ENCODE results near the gene KMT5C.

The KMT5C gene

GRCh38 chr19:55366790-55367189 lies 27.1 kb downstream of the KMT5C start:
- no peak for DNase-seq (ENCODE audit: low read depth in 2 of 2)

GRCh38 chr19:55368106-55368505 lies 28.4 kb downstream of the KMT5C start:
- DNase-seq (ENCODE audit: low read depth in 2 of 2): no peak

GRCh38 chr19:55368701-55369563 lies 29.3 kb downstream of the KMT5C start:
- DNase-seq (ENCODE audit: low read depth in 2 of 2): no peak

- peak; percentile 55 to 57 for DNase-seq (ENCODE audit: low read depth in 2 of 2)
These were observed 30.1 kb downstream of the KMT5C start for GRCh38 chr19:55369653-55370304.

DNA sequence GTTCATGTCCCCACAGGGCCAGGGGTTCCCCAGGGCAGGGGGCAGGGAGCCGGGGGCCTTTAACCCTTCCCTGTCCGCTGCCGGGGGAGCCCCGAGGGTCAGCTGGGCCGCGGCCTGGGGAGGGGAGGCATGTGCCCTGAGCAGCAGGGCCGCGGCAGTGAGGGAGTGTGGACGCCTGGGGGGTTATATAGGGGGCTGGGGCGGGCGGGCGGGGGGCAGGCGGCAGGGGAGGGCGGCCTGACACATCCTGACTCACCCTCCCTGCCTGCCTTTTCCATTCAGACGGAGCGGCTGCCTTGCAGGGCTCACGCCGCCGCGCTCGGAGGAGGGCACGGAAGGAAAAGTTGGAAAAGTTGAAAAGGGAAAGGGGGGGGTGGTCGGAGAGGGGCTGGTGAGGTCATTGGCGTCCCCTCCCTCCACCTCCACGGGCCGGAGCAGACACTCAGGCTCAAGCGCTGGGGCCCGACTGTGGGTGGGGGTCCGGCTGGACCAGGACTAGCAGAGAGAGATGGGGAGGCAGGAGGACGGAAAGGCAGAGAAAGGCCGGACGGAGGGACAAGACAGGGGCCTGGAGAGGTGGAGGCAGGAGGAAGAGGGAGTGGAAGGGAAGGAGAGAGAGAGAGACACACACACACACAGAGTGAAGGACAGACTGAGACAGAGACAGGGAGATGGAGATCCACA lies 30.8 kb downstream of the KMT5C start, which contains the start of gene IL11:
IL11 (minus strand) TSS at position 159 of the 684 bp plus-strand sequence; CDS start at position 6, 153 bp downstream.
- no peak for DNase-seq (ENCODE audit: low read depth in 2 of 2)

DNA sequence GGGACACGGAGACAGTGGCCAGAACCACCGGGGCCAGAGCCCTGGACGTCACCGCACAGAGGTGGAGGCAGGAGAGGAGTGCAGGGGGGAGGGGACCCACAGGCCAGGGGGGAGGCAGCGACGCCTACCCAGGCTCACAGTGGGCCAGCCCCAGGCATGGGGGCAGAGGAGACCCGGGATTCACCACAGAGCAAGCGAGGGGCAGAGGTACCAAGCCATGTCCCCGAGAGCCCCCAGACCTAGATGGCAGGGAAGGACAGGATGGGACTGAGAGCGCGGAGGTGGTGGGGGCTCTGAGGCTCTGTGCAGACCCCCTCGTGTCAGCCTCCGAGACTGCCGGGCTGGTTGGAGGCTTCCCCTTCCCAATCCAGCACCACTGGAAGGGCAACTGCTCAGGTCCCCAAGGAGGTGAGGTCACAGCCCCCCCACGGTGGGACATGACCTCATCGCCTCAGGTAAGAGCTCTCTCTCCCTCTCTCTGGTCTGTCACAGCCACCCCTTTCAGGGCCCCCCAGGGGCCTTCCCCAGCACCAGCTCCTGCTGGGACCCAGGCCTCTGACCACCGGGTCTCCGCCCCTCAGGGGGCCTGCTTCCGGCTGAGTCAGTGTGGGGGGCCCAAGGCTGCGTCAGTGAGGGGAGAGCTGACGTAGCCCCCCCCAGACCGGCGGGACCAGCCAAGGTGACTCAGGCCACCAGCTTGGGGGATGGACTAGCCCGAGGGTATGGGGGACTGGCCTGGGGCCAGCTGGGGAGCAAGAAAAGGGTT lies 32.8 kb downstream of the KMT5C start:
- no peak for DNase-seq (ENCODE audit: low read depth in 2 of 2)

GRCh38 chr19:55373306-55373992 lies 33.8 kb downstream of the KMT5C start:
- no peak for DNase-seq (ENCODE audit: low read depth in 2 of 2)

GRCh38 chr19:55373993-55374757 lies 34.5 kb downstream of the KMT5C start:
- no peak for DNase-seq (ENCODE audit: low read depth in 2 of 2)

GRCh38 chr19:55376241-55376933 lies 36.7 kb downstream of the KMT5C start, which contains the start of gene TMEM190:
Gene TMEM190 (plus strand): TSS chr19:55376826. CDS start chr19:55376854, 28 bp downstream.
- DNase-seq (ENCODE audit: low read depth in 2 of 2): no peak

- no peak for DNase-seq (ENCODE audit: low read depth in 2 of 2)
These were observed 37.9 kb downstream of the KMT5C start for GRCh38 chr19:55377356-55378131.

DNA sequence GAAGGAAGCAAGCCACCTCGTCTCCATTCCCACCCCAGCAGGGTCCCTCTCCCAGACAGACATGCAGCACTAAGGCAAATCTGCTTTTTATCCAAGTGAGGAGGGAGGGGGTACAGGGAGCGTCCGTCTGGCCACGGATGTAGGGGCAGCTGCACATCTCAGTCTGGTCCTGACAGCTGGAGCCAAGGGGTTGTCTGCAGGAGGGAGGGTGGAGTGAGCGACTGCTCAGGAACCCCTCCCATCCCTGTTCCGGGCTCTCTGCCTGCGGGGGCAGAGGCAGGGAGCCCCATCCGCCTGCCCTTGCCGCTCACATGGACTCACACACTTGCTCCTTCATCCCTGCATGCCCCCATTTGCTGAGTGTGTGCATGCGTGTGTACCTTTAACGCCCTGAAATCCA lies 39.5 kb downstream of the KMT5C start:
- DNase-seq (ENCODE audit: low read depth in 2 of 2): no peak

DNA sequence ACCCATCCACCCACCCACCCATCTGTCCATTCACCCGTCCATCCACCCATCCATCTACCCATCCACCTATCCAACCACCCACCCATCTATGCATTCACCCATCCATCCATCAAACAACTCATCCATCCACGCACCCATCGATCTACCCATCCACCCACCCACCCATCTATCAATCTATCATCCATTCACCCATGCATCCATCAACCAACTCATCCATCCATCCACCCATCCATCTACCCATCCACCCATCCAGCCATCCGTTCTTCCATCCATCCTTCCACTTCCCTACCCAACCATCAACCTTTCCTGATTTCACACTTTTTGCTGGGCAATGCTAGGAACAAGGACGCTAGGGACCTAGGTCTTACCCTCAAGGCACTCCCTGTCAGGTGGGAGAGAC lies 42.3 kb downstream of the KMT5C start:
- DNase-seq (ENCODE audit: low read depth in 2 of 2): no peak

GRCh38 chr19:55382522-55383054 lies 42.9 kb downstream of the KMT5C start:
- DNase-seq (ENCODE audit: low read depth in 2 of 2): no peak

- no peak for DNase-seq (ENCODE audit: low read depth in 2 of 2)
These were observed 43.8 kb downstream of the KMT5C start for GRCh38 chr19:55383279-55384130.

DNA sequence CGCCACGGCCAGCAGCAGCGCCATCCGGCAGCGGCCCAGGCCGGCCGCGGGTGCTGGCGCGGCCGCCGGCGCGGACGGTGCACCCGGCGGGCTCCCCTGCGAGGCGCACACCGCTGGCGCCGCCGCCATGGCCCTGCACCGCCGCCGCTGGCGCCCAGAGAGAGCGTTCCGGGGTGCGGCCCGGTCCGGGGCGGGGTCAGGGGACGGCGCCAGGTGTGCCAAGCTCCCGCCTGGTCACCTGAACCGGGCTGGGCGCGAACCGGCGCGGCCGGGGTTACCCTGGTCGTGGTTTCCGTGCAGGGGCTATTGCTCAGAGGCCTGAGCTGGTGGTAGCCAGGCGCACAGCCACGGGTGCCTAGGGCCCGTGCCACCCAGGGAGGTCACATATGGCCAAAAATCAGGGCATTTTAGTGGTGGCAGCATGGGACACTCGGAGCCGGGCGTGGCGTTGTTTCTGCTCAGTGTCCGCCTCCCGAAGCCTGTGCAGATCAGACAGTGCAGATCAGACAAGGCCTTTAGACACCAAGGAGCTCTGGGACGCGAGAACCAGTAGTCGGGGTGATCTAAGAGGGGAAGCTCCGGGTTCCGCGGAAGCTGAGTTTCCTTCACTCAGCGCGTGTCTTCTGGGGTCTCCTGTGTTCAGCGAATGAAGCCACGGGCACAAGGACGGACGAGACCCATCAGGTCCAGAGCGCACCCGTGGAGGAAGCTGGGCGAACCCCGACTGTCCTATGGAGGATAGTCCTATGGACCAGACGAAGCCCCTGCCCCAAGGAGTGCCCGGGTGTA lies 44.6 kb downstream of the KMT5C start, which contains the start of gene TMEM238:
TMEM238 (minus strand) TSS at position 162 of the 789 bp plus-strand sequence; CDS start at position 129, 33 bp downstream.
- DNase-seq (ENCODE audit: low read depth in 2 of 2): no peak

DNA sequence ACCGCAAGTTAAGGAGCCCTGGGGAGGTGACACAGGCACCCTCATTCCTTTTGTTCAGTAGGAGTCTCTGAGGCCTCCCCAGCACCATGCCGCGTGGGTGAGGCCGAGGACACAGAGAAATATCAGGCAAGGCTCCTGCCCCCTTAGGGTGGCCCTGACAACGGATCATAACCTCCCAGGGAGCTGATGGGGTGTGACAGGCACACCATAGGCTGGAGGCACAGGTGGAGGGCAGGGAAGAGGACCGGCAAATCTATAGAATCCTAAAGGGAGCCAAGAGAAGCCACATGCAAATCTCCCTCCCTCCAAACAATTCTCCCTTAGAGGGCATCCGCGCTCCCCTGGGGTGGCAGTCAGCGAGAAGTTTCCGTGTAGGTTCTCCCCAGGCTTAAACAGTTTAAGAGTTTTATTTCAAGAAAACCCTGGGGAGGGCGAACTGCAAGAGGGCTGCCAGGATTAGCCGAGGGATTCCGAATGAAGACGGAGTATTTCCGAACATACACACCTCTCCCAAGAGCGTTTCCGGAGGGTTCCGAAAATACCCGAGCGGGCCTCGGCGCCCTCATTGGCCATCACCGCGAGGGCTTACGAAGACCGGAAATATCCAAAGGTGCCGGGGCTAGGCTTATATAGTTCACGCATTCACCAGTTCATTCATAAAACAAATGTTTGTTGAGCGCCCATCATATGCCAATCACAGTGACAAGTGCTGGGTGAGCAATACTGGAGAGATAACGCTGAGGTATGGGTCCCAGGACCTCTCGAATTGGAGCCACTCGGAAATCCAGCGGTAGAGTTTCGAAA lies 45.4 kb downstream of the KMT5C start:
- DNase-seq (ENCODE audit: low read depth in 2 of 2): peak; percentile 89 to 90
